Measurements from ENCODE around the gene SCRN3.
"Not testable (repeated sequence)": the region's sequence is repeated elsewhere in the genome, so short reads cannot be mapped to it uniquely, and the experiment has no call there.

The SCRN3 gene

GRCh38 chr2:174410039-174410438 is 14.5 kb downstream of the SCRN3 start:
- not testable (repeated sequence) for FAIRE-seq

GRCh38 chr2:174412256-174412655 is 16.7 kb downstream of the SCRN3 start:
- no peak for FAIRE-seq

- no peak for FAIRE-seq
These were observed 32.7 kb downstream of the SCRN3 start for GRCh38 chr2:174428214-174428613.

GRCh38 chr2:174430066-174430465 is 34.5 kb downstream of the SCRN3 start:
- no peak for FAIRE-seq

GRCh38 chr2:174431902-174432301 is 36.4 kb downstream of the SCRN3 start:
- FAIRE-seq: no peak

GRCh38 chr2:174436351-174436750 is 40.8 kb downstream of the SCRN3 start:
- FAIRE-seq: no peak

- no peak for FAIRE-seq
These were observed 42.8 kb downstream of the SCRN3 start for GRCh38 chr2:174438146-174438886.

- FAIRE-seq: no peak
These were observed 43.8 kb downstream of the SCRN3 start for GRCh38 chr2:174439323-174439722.

GRCh38 chr2:174439950-174440349 is 44.4 kb downstream of the SCRN3 start:
- no peak for FAIRE-seq

GRCh38 chr2:174442546-174443510 is 47.3 kb downstream of the SCRN3 start:
- FAIRE-seq: no peak

GRCh38 chr2:174444761-174445160 is 49.2 kb downstream of the SCRN3 start:
- FAIRE-seq: no peak

GRCh38 chr2:174445248-174445647 is 49.7 kb downstream of the SCRN3 start:
- FAIRE-seq: no peak

GRCh38 chr2:174446531-174446930 is 51.0 kb downstream of the SCRN3 start:
- no peak for FAIRE-seq

GRCh38 chr2:174449033-174449432 is 53.5 kb downstream of the SCRN3 start:
- no peak for FAIRE-seq

GRCh38 chr2:174450021-174450816 is 54.7 kb downstream of the SCRN3 start:
- no peak for FAIRE-seq

GRCh38 chr2:174454566-174454965 is 59.0 kb downstream of the SCRN3 start:
- FAIRE-seq: no peak

- no peak for FAIRE-seq
These were observed 65.7 kb downstream of the SCRN3 start for GRCh38 chr2:174461221-174461620.

GRCh38 chr2:174465327-174465726 is 69.8 kb downstream of the SCRN3 start:
- no peak for FAIRE-seq

GRCh38 chr2:174473796-174474195 is 78.3 kb downstream of the SCRN3 start:
- FAIRE-seq: no peak

GRCh38 chr2:174477759-174478158 is 82.2 kb downstream of the SCRN3 start:
- no peak for FAIRE-seq
